KOPT-K1 (cell line): Measurements from ENCODE around the gene CCSAP.

Experiments used
- H3K27ac ChIP-seq: fragments of 200-600 bp; sonication (generic); 2 replicates; pipeline ENCODE4 v1.5.1; 2016; ENCODE audit warnings: antibody characterized with exemption, mild to moderate bottlenecking, low read depth, low read length; ENCODE audit not compliant: poor library complexity, severe bottlenecking
- H3K36me3 ChIP-seq: fragments of 200-600 bp; sonication (generic); 2 replicates; pipeline ENCODE4 v1.5.1; 2017; ENCODE audit warnings: antibody characterized with exemption, mild to moderate bottlenecking, low read length, moderate library complexity; ENCODE audit not compliant: insufficient read depth
- H3K9me3 ChIP-seq: fragments of 200-600 bp; sonication (generic); 2 replicates; pipeline ENCODE4 v1.5.1; 2017; ENCODE audit warnings: antibody characterized with exemption, low read length, mild to moderate bottlenecking; ENCODE audit not compliant: insufficient read depth, poor library complexity, severe bottlenecking

The CCSAP gene

DNA sequence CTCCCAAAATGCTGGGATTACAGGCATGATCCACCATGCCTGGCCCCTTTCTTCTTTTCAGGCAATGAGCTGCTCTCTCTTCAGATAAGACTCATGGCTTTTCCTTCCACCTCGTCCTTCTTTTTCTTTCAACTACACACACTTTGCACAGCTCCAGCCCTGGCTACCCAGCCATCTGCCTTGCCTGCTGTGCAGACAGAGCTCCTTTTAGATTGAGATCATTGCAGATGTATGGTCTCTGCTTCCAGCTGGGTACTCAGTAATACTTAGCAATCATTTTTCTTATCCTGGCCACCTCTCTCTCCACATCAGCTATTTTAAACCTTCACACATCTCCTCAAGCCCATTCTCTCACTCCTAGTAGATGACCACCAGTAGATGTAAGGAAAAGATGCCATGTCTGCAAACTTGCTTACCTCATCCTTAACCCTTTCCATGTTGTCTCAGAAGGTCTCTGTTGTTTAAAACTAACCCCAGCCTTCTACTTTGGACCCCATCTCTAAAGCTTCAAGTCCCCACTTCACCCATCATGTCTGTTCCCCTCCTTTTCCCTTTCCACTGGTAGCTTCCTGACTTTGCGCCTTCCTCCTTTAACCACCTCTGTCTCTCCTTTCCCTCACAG is 64.6 kb downstream of the CCSAP start:
- Histone ChIP-seq H3K27ac (no peak overlapping the region), H3K36me3 (no peaks in the 10 kb centered on the region; the same call in 1 of the 2 replicates), H3K9me3 (no peaks in the 10 kb centered on the region)

DNA sequence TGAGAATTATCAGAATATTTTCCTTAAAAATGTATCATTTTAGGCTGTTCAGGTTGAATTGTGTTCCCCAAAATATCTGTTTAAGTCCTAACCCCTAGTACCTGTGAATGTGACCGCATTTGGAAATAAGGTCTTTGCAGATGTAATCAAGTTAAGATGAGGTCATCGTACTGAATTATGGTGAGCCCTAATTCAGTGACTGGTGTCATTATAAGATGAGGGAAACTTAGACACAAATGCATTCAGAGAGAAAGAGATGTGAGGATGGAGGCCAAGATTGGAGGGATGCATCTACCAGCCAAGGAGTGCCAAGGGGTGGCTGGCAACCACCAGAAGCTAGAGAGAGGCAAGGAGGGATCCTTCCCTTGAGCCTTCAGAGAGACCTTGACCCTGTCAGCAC is 67.8 kb downstream of the CCSAP start:
- no peak overlapping the region for H3K27ac ChIP-seq
- no peaks in the 10 kb centered on the region for H3K9me3 ChIP-seq
- no peaks in the 10 kb centered on the region; the same call in 1 of the 2 replicates for H3K36me3 ChIP-seq

DNA sequence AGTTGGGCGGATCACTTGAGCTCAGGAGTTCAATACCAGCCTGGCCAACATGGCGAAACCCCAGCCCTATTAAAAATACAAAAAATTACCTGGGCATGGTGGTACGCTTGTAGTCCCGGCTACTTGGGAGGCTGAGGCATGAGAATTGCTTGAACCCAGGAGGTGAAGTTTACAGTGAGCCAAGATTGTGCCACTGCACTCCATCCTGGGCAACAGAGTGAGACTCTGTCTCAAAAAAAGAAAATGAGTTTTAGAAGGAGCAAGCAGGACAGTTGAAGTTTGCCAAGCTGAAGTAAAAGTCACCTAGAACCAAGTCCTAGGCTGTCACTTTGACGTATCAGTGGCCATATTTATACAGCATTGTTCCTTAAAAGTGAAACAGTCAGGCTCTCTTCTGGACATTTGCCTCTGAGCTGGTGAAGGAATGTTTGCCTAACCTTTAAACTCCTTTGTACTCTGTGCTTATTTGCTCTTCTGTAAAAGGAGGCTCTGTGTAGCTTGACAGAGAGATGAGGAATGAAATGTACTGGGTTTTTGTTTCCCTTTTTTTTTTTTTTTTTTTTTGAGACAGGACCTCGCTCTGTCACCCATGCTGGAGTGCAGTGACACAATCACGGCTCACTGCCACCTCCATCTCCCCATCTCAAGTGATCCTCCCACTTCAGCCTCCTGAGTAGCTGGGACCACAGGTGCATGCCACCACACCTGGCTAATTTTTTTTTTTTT is 69.2 kb downstream of the CCSAP start:
- H3K27ac ChIP-seq: no peak overlapping the region
- no peaks in the 10 kb centered on the region; the same call in 1 of the 2 replicates for H3K36me3 ChIP-seq
- no peaks in the 10 kb centered on the region for H3K9me3 ChIP-seq

DNA sequence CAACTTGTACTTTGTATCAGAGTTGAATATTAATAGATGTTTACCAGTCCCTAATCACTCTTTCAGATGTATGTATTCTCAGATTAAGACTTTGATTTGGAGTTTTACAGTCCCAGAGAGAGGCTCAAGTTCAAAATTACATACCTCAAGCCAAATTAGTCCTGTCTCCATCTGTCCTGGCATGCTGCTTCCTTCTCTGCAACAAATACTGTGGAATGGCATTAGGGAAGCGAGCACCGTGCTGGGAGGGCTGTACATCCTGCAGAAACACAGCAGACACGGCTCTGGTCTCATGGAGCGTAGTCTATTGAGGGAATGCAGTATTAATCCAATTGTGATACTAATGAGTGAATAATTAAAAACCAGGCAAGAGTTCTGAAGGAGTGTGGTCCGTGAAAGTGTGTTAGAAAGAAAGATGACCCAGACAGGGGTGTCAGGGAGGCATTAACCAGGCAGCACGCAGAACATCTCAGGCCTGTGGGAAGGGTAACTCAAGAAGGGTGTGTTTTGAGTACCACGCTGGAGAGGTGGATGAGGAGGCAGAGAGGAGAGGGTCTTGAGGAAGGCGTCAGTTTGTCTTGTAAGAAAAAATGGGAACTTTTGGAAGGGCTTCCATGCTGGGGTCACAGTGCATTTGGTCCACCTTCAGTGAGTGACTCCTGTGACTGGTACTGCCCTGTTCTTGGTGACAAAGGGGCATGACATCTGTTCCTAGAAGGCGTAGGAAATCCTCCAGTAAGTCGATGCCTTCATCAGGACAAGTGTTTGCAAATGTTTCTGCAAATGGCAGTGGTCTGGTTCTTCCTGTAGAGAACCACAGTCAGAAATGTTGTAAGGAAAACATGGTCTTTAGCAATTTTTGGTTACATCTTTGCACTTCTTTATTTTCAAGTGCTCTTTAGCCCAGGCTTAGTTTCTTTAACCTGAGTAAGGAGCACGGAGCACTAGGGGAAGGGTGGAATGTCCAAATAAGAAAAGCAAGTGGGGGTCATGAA is 70.4 kb downstream of the CCSAP start:
- H3K36me3 ChIP-seq: no peaks in the 10 kb centered on the region; the same call in 1 of the 2 replicates
- peak overlapping the region; percentile 65 for H3K27ac ChIP-seq
- H3K9me3 ChIP-seq: no peaks in the 10 kb centered on the region

DNA sequence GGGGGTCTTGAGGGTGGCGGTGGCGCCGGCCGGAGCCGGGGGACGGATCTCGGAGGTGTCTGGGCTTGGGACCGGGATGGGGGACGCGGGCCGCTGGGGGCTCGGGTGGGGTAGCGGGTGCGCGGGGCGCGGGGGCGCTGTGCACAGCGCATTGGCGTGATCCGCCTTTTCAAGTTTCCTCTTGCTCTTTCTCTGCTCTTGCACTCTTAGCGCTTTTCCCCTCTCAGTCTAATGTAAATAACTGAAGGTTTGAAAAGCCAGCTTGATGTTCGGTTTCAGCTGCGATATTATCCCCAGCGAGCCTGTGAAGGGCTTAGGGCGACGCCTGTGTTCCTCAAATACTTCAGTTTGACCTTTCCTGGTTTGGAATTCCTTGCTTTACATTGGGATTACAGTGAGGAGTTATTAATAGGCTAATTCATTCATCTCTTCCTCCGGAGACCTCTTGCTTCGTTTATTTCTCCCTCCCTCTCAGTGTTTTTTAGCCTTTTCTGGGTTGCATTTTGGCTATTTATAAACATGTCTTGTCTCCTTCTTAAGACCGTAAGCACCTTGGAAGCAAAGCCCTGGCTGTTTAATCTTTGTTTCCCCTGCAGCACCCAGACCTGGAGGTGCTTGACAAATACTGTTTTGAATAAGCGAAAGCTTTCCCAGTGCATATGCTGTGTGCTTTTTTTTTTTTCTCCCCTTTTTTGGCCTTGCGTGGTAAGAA is 71.2 kb downstream of the CCSAP start:
- H3K9me3 ChIP-seq: no peaks in the 10 kb centered on the region
- peak overlapping the region; percentile 65 for H3K27ac ChIP-seq
- no peaks in the 10 kb centered on the region for H3K36me3 ChIP-seq
